ENCODE data around the gene CARMIL1. TPM values are rescaled to one million over a fixed set of nuclear protein-coding genes. Genes with fewer than 3 reads are reported as not detected.

The CARMIL1 gene
- total and polyA plus RNA-seq, 10 of the 15 experiments (the other 5 are each of a cell fraction or from before 2014, with no cell fraction given): 6.4 to 18.1 (median 10.3) TPM

- 7% methylated on average over 2 of the region's 2 CpGs for WGBS (ENCODE audit: insufficient coverage, insufficient replicate concordance, low lambda C conversion rate, missing lambda C conversion rate)
- POLR2A ChIA-PET: interaction anchor here (2.0 kb wide), 1 partner anchor 10 kb away, joined by 7 read pairs; no protein-coding TSS in a partner anchor
- CTCF ChIA-PET: interaction anchor here (1.2 to 3.5 kb wide), 4 partner anchors 10 to 85 kb away, joined by 3 to 10 read pairs (median 8); partner anchors contain the start of gene CARMIL1
- TF ChIP-seq SPI1 (IDR thresholded peaks at IDR 0.05; ENCODE audit: borderline replicate concordance, insufficient read depth, low read depth, low read length) (peak; percentile 75; the same call in 1 of the 2 replicates), BMI1 (IDR thresholded peaks at IDR 0.05; ENCODE audit: borderline replicate concordance) (no peak), ZNF592 (IDR thresholded peaks at IDR 0.05) (no peak)
- Histone ChIP-seq H3K27me3 (replicated peaks in 1 of 2; ENCODE audit: control insufficient read depth in 2 of 2, insufficient read depth in 2 of 2, low read length in 1 of 2) (no peaks in the 10 kb centered on the region), H3K4me1 (ENCODE audit: control insufficient read depth, insufficient read depth, low read length) (peaks cover 11% of the 10 kb centered on the region), H3K79me2 (ENCODE audit: control insufficient read depth, insufficient read depth, low read length) (peaks cover 3% of the 10 kb centered on the region; the same call in 1 of the 2 replicates), H3K4me3 (no peak overlapping the region), H3K9ac (ENCODE audit: control insufficient read depth, insufficient read depth, low read length) (no peak overlapping the region), H3K27ac (ENCODE audit: control insufficient read depth, insufficient read depth) (no peak overlapping the region), H2AFZ (ENCODE audit: control insufficient read depth, low read depth, low read length) (no peak overlapping the region), H3K4me2 (ENCODE audit: control insufficient read depth, insufficient read depth) (no peak overlapping the region), H3K9me3 (replicated peaks; ENCODE audit: control insufficient read depth, insufficient read depth, low read length) (no peaks in the 10 kb centered on the region), H3K36me3 (ENCODE audit: control insufficient read depth in 2 of 2, insufficient read depth in 2 of 2, low read length in 1 of 2) (no peaks in the 10 kb centered on the region), H4K20me1 (ENCODE audit: control insufficient read depth, insufficient read depth) (no peaks in the 10 kb centered on the region)
- DNase-seq (ENCODE audit: low read depth, low spot score) (no peak), FAIRE-seq (no peak), ATAC-seq (peak; percentile 22; the same call in 1 of the 3 replicates)
- in situ Hi-C loops (cut with MboI) (no loop called here), intact Hi-C loops (cut with micrococcal nuclease; ENCODE audit: unreplicated experiment) (no loop called here)
- BruUV-seq (replicated peaks): no TSS peak
- RAD21 ChIA-PET (ENCODE audit: unreplicated experiment): interaction anchor here (0.5 to 0.8 kb wide), 3 partner anchors 28 to 84 kb away, joined by 3 to 4 read pairs (median 3); partner anchors contain the start of gene CARMIL1
- SMC1A ChIA-PET (ENCODE audit: uncharacterized antibody, unreplicated experiment): interaction anchor here (0.6 to 4.9 kb wide), 7 partner anchors 10 to 146 kb away, joined by 3 to 35 read pairs (median 7); partner anchors contain the start of gene CARMIL1
Observed at GRCh38 chr6:25363427-25363826, 84.3 kb downstream of the CARMIL1 start.
